ENCODE results near the gene PEG3. TPM values are rescaled to one million over a fixed set of nuclear protein-coding genes. Genes with fewer than 3 reads are reported as not detected.

PEG3 gene
- total and polyA plus RNA-seq, 2 experiments from 2014 or later: not detected

DNA sequence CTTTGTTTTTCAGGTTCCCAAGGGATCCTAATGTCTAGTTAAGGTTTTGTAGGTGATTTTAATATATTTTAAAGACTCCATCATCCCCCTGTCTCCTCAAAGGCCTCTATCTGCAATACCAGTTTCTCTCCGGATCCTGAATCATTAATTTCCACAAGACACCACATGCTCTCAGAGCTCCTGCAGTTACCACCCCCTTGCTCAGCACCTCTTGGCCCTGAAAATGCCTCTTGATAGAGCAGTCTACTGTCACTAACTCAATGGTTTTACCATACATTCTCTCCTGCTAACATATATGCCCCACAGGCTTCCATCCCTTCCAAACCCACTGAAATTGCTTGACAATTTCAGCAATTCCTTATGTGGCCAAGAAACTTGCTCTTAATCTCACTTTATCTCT, 1.9 kb upstream of the PEG3 start:
- 86% methylated on average over 1 of the region's 1 CpG for WGBS (ENCODE audit: low lambda C conversion rate, missing lambda C conversion rate)
- Histone ChIP-seq H3K4me1 (ENCODE audit: insufficient read depth) (no peaks in the 10 kb centered on the region), H3K9me2 (replicated peaks; ENCODE audit: insufficient read depth) (no peaks in the 10 kb centered on the region), H3K36me3 (replicated peaks; ENCODE audit: insufficient read depth, low read depth) (no peaks in the 10 kb centered on the region), H3K27me3 (no peaks in the 10 kb centered on the region), H2AFZ (no peak overlapping the region), H4K20me1 (ENCODE audit: insufficient read depth, poor library complexity, severe bottlenecking) (no peaks in the 10 kb centered on the region), H3K4me3 (no peak overlapping the region), H3K4me2 (no peak overlapping the region), H3K9me3 (ENCODE audit: low read depth) (no peaks in the 10 kb centered on the region), H3K27ac (no peak overlapping the region), H3K79me2 (no peaks in the 10 kb centered on the region)
- TF ChIP-seq EZH2 (IDR thresholded peaks at IDR 0.05; ENCODE audit: borderline replicate concordance): no peak
- TF ChIP-seq, protein P1, sequence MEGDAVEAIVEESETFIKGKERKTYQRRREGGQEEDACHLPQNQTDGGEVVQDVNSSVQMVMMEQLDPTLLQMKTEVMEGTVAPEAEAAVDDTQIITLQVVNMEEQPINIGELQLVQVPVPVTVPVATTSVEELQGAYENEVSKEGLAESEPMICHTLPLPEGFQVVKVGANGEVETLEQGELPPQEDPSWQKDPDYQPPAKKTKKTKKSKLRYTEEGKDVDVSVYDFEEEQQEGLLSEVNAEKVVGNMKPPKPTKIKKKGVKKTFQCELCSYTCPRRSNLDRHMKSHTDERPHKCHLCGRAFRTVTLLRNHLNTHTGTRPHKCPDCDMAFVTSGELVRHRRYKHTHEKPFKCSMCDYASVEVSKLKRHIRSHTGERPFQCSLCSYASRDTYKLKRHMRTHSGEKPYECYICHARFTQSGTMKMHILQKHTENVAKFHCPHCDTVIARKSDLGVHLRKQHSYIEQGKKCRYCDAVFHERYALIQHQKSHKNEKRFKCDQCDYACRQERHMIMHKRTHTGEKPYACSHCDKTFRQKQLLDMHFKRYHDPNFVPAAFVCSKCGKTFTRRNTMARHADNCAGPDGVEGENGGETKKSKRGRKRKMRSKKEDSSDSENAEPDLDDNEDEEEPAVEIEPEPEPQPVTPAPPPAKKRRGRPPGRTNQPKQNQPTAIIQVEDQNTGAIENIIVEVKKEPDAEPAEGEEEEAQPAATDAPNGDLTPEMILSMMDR (IDR thresholded peaks at IDR 0.05; ENCODE audit: poor library complexity): no peak
- TF ChIP-seq EZH2phosphoT487 (IDR thresholded peaks at IDR 0.05; ENCODE audit: low read depth, severe bottlenecking, unreplicated experiment): no peak
- no peak for DNase-seq (ENCODE audit: low spot score)

DNA sequence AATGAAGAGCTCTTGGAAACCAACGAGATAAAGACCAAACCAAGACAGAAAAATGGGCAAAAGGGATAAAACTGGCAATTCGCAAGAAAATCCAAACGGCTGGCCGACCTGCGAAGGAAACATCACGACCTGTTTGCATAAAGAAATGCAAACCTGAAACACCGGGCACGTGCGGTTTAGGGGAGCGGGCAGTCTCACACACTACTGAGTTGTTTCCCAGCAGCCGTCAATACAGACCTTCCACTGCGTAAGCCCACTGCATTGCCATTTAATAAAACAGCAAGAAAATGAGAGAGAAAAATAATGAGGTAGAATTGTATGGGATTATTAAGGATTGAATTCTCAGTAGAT, 642 bp upstream of the PEG3 start:
- H3K79me2 ChIP-seq: no peaks in the 10 kb centered on the region
- H3K27ac ChIP-seq: no peak overlapping the region
- no peaks in the 10 kb centered on the region for H3K36me3 ChIP-seq (replicated peaks; ENCODE audit: insufficient read depth, low read depth)
- H4K20me1 ChIP-seq (ENCODE audit: insufficient read depth, poor library complexity, severe bottlenecking): no peaks in the 10 kb centered on the region
- no peak overlapping the region for H3K4me2 ChIP-seq
- no peak for DNase-seq (ENCODE audit: low spot score)
- 86% methylated on average over 12 of the region's 12 CpGs for WGBS (ENCODE audit: low lambda C conversion rate, missing lambda C conversion rate)
- H2AFZ ChIP-seq: no peak overlapping the region
- H3K4me1 ChIP-seq (ENCODE audit: insufficient read depth): no peaks in the 10 kb centered on the region
- H3K9me2 ChIP-seq (replicated peaks; ENCODE audit: insufficient read depth): no peaks in the 10 kb centered on the region
- no peaks in the 10 kb centered on the region for H3K27me3 ChIP-seq
- TF ChIP-seq, protein P1 (IDR thresholded peaks at IDR 0.05; ENCODE audit: poor library complexity): no peak
- TF ChIP-seq EZH2phosphoT487 (IDR thresholded peaks at IDR 0.05; ENCODE audit: low read depth, severe bottlenecking, unreplicated experiment) (no peak), EZH2 (IDR thresholded peaks at IDR 0.05; ENCODE audit: borderline replicate concordance) (no peak)
- no peaks in the 10 kb centered on the region for H3K9me3 ChIP-seq (ENCODE audit: low read depth)
- no peak overlapping the region for H3K4me3 ChIP-seq

DNA sequence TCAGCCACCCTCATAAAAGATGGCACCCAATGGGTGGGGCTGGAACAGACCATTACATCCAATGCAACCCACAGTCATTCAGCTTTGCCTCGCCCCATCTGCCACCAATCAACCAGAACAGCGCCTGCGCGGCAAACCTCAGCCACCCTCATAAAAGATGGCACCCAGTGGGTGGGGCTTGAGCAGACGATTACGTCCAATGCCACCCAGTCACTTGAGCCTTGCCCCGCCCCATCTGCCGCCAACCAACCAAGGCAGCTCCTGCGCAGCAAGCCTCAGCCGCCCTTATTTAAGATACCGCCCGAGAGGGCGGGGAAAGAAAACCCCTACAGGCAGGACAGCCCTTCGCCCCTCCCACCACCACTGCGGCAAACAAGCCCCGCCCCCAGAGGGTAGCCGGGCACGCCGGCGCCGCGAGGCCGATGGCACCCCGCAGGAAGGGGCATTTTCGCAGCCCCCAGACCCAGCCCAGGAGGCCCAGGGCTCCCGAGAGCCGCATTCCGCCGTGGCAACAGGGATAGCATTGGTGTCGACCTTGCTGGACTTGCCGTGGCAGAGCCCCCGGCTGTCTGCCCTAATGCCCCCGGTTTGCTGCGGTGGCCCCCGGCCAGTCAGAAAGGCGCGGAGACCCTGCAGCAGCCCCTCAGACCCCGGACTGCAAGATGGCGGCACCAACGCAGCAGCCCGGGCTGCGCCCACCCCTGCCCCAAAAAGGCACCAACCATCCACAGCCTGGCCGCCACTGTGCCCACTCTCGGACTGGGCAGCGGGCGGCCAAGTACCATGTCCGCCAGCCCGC, 675 bp downstream of the PEG3 start:
- no peaks in the 10 kb centered on the region for H3K9me2 ChIP-seq (replicated peaks; ENCODE audit: insufficient read depth)
- no peaks in the 10 kb centered on the region for H3K79me2 ChIP-seq
- H2AFZ ChIP-seq: no peak overlapping the region
- H3K4me2 ChIP-seq: no peak overlapping the region
- 97% methylated on average over 43 of the region's 48 CpGs for WGBS (ENCODE audit: low lambda C conversion rate, missing lambda C conversion rate)
- no peaks in the 10 kb centered on the region for H3K36me3 ChIP-seq (replicated peaks; ENCODE audit: insufficient read depth, low read depth)
- TF ChIP-seq, protein P1 (IDR thresholded peaks at IDR 0.05; ENCODE audit: poor library complexity): no peak
- TF ChIP-seq EZH2 (IDR thresholded peaks at IDR 0.05; ENCODE audit: borderline replicate concordance): no peak
- TF ChIP-seq EZH2phosphoT487 (IDR thresholded peaks at IDR 0.05; ENCODE audit: low read depth, severe bottlenecking, unreplicated experiment): no peak
- H3K4me3 ChIP-seq: no peak overlapping the region
- no peaks in the 10 kb centered on the region for H3K9me3 ChIP-seq (ENCODE audit: low read depth)
- no peaks in the 10 kb centered on the region for H3K4me1 ChIP-seq (ENCODE audit: insufficient read depth)
- H3K27me3 ChIP-seq: no peaks in the 10 kb centered on the region
- H3K27ac ChIP-seq: no peak overlapping the region
- no peaks in the 10 kb centered on the region for H4K20me1 ChIP-seq (ENCODE audit: insufficient read depth, poor library complexity, severe bottlenecking)
- no peak for DNase-seq (ENCODE audit: low spot score)
